Left ventricle myocardium inferior (tissue), 1 donor: ENCODE results near the gene CLDN6. TPM values are rescaled to one million over a fixed set of nuclear protein-coding genes. Genes with fewer than 3 reads are reported as not detected.

Experiments
- DNase-seq: peaks from one replicate; pipeline ENCODE4 v3.0.0-alpha.2; 2020
- H3K27ac ChIP-seq: fragments of 200-600 bp; replicated peaks from 2 replicates; pipeline ENCODE4 v1.8.0; 2021
- H3K27me3 ChIP-seq: fragments of 200-600 bp; 2 replicates; pipeline ENCODE4 v1.8.0; 2021; ENCODE audit warnings: low read depth
- H3K36me3 ChIP-seq: fragments of 200-600 bp; 2 replicates; pipeline ENCODE4 v1.8.0; 2021
- H3K4me1 ChIP-seq: fragments of 200-600 bp; 2 replicates; pipeline ENCODE4 v1.8.0; 2021
- H3K4me3 ChIP-seq: fragments of 200-600 bp; 2 replicates; pipeline ENCODE4 v1.8.0; 2021; ENCODE audit warnings: mild to moderate bottlenecking, moderate library complexity
- H3K9me3 ChIP-seq: fragments of 200-600 bp; replicated peaks from 2 replicates; pipeline ENCODE4 v1.8.0; 2021
- intact Hi-C: fragments of 100-400 bp; cut with micrococcal nuclease; formaldehyde crosslinking; loops from one replicate; pipeline ENCODE4 v1.11.0; 2022
- total RNA-seq: library from RNA; stranded (reverse); fragmentation: NEBNext Ultra II Directional; extraction: Animal tissue kit (Norgen Biotek cat#: 25700); gene quantifications from one replicate; pipeline ENCODE4 v1.2.1, GENCODE V29; 2021
- TF ChIP-seq, protein P1 (sequence below): fragments of 200-600 bp; IDR thresholded peaks from 2 replicates; pipeline ENCODE4 v1.8.0; 2021; ENCODE audit warnings: antibody characterized with exemption, mild to moderate bottlenecking, borderline replicate concordance
- donor health status: DM: no; HTN: yes; CAD: no; lungs with severe emphysema.

Gene CLDN6
- total RNA-seq, 1 donor from 2014 or later = not detected

DNA sequence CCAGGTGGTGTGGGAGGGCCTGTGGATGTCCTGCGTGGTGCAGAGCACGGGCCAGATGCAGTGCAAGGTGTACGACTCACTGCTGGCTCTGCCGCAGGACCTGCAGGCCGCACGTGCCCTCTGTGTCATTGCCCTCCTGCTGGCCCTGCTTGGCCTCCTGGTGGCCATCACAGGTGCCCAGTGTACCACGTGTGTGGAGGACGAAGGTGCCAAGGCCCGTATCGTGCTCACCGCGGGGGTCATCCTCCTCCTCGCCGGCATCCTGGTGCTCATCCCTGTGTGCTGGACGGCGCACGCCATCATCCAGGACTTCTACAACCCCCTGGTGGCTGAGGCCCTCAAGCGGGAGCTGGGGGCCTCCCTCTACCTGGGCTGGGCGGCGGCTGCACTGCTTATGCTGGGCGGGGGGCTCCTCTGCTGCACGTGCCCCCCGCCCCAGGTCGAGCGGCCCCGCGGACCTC is 4.5 kb downstream of the CLDN6 start:
- Histone ChIP-seq H3K27me3 (peaks cover 97% of the 10 kb centered on the region), H3K4me3 (no peak overlapping the region), H3K9me3 (no peaks in the 10 kb centered on the region), H3K36me3 (no peaks in the 10 kb centered on the region), H3K27ac (no peak overlapping the region), H3K4me1 (peaks cover 8% of the 10 kb centered on the region)
- TF ChIP-seq, protein P1, sequence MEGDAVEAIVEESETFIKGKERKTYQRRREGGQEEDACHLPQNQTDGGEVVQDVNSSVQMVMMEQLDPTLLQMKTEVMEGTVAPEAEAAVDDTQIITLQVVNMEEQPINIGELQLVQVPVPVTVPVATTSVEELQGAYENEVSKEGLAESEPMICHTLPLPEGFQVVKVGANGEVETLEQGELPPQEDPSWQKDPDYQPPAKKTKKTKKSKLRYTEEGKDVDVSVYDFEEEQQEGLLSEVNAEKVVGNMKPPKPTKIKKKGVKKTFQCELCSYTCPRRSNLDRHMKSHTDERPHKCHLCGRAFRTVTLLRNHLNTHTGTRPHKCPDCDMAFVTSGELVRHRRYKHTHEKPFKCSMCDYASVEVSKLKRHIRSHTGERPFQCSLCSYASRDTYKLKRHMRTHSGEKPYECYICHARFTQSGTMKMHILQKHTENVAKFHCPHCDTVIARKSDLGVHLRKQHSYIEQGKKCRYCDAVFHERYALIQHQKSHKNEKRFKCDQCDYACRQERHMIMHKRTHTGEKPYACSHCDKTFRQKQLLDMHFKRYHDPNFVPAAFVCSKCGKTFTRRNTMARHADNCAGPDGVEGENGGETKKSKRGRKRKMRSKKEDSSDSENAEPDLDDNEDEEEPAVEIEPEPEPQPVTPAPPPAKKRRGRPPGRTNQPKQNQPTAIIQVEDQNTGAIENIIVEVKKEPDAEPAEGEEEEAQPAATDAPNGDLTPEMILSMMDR = no peak
- no peak for DNase-seq
- intact Hi-C loops = no loop called here

DNA sequence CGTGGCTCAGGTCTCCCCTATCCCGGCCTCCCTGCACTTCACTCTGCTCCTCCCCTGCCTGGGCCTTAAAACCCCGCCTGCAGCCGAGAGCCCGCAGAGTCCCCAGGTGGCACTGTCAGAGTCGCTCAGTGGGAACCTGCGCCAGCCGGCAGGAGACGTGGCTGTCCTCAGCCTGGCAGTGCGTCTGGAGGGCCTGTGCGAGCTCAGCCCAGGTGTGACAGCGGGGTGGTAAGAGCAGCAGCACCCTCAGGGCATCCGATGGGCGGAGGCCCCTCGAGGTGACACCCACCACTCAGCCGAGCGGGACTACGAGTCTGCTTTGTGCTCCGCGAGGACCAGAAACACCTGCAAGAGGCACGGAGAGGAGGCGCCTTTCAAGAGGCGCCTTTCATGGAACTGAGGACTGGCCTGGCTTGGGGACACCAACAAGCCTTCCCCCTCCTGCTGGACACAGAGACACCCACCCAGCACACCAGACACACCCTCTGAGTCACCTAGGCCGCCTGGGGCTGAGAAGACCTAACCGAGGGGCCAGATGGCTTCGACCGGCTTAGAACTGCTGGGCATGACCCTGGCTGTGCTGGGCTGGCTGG is 5.1 kb downstream of the CLDN6 start, which contains the start of gene CLDN9:
Gene CLDN9 (plus strand): TSS at position 96 of the 593 bp plus-strand sequence. CDS start 440 bp downstream, at position 536.
- Histone ChIP-seq H3K27me3 (peaks cover 97% of the 10 kb centered on the region), H3K4me1 (peaks cover 2% of the 10 kb centered on the region)
- TF ChIP-seq, protein P1 = no peak

DNA sequence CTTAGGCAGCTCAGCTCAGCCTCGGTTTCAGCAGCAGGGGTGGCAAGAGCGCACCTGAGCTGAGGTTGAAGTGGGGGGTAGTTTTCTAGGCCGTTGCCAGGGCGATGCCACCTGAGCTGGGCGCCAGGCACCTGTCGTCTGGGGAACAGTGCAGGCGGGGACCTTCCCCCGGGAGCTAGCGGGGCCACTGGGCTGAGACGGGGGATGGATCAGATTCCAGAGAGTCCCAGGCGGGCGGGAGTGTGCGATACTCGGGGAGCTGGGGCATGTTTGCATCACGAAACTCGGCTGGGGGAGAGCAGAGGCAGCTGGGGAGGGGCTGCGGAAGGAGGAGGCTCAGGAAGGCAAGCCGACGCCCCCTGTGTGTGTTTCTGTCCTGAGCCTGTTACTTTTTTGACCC is 5.7 kb downstream of the CLDN6 start:
- Histone ChIP-seq H3K9me3 (no peaks in the 10 kb centered on the region), H3K27ac (no peak overlapping the region), H3K4me3 (no peak overlapping the region), H3K27me3 (peaks cover 97% of the 10 kb centered on the region), H3K4me1 (no peaks in the 10 kb centered on the region), H3K36me3 (no peaks in the 10 kb centered on the region)
- TF ChIP-seq, protein P1 = no peak
- DNase-seq = no peak
- intact Hi-C loops = no loop called here

More for the DNA sequence above, 5.1 kb downstream of the CLDN6 start, which contains the start of gene CLDN9:
- intact Hi-C loops = no loop called here
- no peak for DNase-seq
- Histone ChIP-seq H3K9me3 (no peaks in the 10 kb centered on the region), H3K36me3 (no peaks in the 10 kb centered on the region), H3K27ac (no peak within 1 kb of the TSS), H3K4me3 (no peak within 1 kb of the TSS)

DNA sequence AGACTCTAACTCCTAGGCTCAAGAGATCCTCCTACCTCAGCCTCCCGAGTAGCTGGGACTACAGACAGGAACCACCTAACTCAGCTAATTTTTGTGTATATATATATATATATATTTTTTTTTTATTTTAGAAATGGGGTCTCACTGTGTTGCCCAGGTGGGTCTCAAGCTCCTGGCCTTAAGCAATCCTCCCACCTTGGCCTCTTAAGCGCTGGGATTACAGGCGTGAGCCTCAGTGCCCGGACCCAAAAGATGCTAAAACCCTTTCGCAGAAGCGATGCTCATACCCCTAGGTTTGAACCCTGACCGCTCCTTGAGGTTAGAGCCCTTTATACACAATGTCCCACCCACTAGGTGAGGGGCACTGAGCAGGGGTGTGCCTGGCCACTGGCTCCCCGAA is 7.5 kb downstream of the CLDN6 start:
- Histone ChIP-seq H3K9me3 (no peaks in the 10 kb centered on the region), H3K36me3 (no peaks in the 10 kb centered on the region), H3K27me3 (peaks cover 100% of the 10 kb centered on the region), H3K4me3 (no peak overlapping the region), H3K4me1 (no peaks in the 10 kb centered on the region), H3K27ac (no peak overlapping the region)
- intact Hi-C loops = no loop called here
- no peak for DNase-seq
- TF ChIP-seq, protein P1 = no peak

DNA sequence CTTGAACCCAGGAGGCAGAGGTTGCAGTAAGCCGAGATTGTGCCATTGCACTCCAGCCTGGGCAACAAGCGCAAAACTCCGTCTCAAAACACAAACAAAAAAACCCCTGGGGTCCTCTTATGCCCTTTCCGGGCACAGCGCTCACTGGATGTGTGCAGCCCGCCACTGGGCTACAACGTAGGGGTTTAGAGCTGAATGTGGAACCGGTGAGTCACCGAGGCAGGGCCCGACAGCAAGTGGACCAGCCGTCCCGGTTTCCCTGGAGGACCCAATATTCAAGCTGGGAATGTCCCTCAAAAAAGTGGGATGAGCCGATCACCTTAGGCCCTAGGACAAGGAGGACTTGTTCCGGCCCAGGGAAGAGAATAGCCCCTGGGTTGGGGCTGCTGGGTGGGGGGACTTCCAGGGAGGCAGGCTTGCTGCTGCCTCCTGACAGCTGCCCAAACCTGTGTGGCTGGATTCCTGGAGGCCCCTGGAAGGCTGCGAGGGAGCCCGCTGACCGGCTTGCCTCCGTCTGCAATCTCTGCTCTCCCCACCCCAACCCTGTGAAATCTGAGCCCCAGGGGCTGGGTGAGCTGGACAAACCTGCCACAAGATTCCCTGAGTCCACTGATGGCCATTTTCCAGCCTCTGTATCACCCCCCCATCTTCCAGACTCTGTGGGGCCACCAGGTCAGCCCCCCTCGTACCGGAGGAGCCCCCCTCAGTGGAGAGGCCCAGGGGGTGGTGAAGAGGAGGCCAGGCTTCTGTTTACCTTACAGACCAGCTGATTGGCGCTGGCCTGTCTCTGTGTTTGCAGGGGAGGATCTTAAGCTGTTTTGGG is 8.2 kb downstream of the CLDN6 start:
- peaks cover 4% of the 10 kb centered on the region for H3K4me1 ChIP-seq
- TF ChIP-seq, protein P1 = no peak
- H3K36me3 ChIP-seq = no peaks in the 10 kb centered on the region
- intact Hi-C loops = no loop called here
- no peaks in the 10 kb centered on the region for H3K9me3 ChIP-seq
- DNase-seq = no peak
- H3K4me3 ChIP-seq = no peak overlapping the region
- H3K27me3 ChIP-seq = peaks cover 100% of the 10 kb centered on the region
- no peak overlapping the region for H3K27ac ChIP-seq
